WI38 (cell line): Measurements from ENCODE around the gene ADCK1.
"Not testable (repeated sequence)": the region's sequence is repeated elsewhere in the genome, so short reads cannot be mapped to it uniquely, and the experiment has no call there.

Experiments
- H3K4me3 ChIP-seq: 2 replicates; pipeline ENCODE4 v1.5.1; 2011; ENCODE audit warnings: low read depth, mild to moderate bottlenecking, control low read depth, low read length
- CTCF ChIP-seq: IDR thresholded peaks from 2 replicates; pipeline ENCODE4 v1.5.1; 2012; ENCODE audit warnings: low read depth, mild to moderate bottlenecking, control low read depth, low read length

Gene ADCK1

GRCh38 chr14:77800814-77801213 is 905 bp downstream of the ADCK1 start:
- H3K4me3 ChIP-seq, result peak overlapping the region; percentile 75
- no peak for TF ChIP-seq CTCF

DNA sequence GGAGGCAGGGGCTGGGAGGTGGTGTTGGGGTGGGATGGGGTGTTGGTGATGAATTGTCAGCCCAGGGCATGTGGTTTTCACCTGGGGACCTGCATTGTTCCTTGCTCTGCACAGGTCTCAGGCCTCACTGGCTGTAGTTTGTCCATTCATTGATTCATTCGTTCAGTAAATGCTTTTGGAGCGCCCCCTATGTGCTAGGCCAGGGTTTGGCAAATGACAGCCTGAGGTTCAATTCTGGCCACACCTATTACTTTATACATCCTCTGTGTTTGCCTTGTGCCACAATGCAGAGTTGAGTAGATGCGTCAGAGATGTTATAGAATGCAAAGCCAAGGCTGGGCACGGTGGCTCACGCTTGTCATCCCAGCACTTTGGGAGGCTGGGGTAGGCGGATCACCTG is 4.7 kb downstream of the ADCK1 start:
- no peak overlapping the region for H3K4me3 ChIP-seq
- peak; percentile 22; the same call in 1 of the 2 replicates for TF ChIP-seq CTCF

- TF ChIP-seq CTCF, result no peak
Observed at GRCh38 chr14:77805706-77806105, 5.8 kb downstream of the ADCK1 start.

DNA sequence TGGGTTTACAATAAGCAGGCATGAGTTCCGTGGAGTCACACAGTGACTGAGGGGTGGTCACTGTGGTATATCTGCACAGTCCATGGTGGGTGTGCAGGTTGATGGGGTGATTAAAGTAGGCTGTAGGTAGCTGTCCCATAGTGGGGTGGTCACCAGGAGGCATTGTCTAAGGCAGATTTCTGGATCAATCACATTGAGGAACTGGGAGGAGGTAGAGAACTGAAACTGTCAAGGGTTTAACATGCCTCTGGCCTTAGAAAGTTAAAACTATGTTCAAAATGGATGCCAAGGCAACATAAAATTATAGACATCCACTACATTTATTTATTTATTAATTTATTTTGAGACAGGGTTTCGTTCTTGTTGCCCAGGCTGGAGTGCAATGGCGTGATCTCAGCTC is 8.3 kb downstream of the ADCK1 start:
- no peak overlapping the region for H3K4me3 ChIP-seq
- no peak for TF ChIP-seq CTCF

More at GRCh38 chr14:77805706-77806105, 5.8 kb downstream of the ADCK1 start:
- H3K4me3 ChIP-seq, result no peak overlapping the region

GRCh38 chr14:77809011-77809410 is 9.1 kb downstream of the ADCK1 start:
- TF ChIP-seq CTCF, result no peak
- H3K4me3 ChIP-seq, result no peak overlapping the region

- TF ChIP-seq CTCF, result no peak
- H3K4me3 ChIP-seq, result no peak overlapping the region
Observed at GRCh38 chr14:77812028-77812427, 12.1 kb downstream of the ADCK1 start.

DNA sequence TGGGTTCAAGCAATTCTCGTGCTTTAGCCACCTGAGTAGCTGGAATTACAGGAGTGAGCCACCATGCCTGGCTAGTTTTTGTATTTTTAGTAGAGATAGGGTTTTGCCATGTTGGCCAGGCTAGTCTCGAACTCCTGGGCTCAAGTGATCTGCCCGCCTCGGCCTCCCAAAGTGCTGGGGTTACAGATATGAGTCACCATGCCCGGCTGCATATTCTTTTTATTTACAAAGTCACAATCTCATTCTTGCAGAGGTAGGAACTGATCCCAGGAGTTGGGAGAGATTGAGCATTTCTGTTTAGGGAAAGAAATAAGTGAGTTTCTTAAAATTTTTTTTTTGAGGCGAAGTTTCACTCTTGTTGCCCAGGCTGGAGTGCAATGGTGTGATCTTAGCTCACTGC is 12.8 kb downstream of the ADCK1 start:
- H3K4me3 ChIP-seq, result not testable (repeated sequence)

GRCh38 chr14:77822307-77822706 is 22.4 kb downstream of the ADCK1 start:
- TF ChIP-seq CTCF, result no peak

More at GRCh38 chr14:77822307-77822706, 22.4 kb downstream of the ADCK1 start:
- H3K4me3 ChIP-seq, result no peak overlapping the region
